GM18520 (cell line): Measurements from ENCODE around the gene SYCN.

Experiments used
- ATAC-seq: cut with Tn5 transposase; IDR thresholded peaks from one replicate; pipeline ENCODE4 v1.9.1; 2021; ENCODE audit not compliant: unreplicated experiment

Gene SYCN

GRCh38 chr19:39156326-39157230, 47.5 kb downstream of the SYCN start:
- ATAC-seq, result no peak

GRCh38 chr19:39155741-39156140, 48.3 kb downstream of the SYCN start:
- no peak for ATAC-seq

- no peak for ATAC-seq
Measured at GRCh38 chr19:39155114-39155700, 48.9 kb downstream of the SYCN start.

- ATAC-seq, result no peak
Measured at GRCh38 chr19:39154629-39155100, 49.4 kb downstream of the SYCN start.

GRCh38 chr19:39154100-39154628, 49.9 kb downstream of the SYCN start:
- ATAC-seq, result no peak
